Measurements from ENCODE around the gene ACTL9.

DNA sequence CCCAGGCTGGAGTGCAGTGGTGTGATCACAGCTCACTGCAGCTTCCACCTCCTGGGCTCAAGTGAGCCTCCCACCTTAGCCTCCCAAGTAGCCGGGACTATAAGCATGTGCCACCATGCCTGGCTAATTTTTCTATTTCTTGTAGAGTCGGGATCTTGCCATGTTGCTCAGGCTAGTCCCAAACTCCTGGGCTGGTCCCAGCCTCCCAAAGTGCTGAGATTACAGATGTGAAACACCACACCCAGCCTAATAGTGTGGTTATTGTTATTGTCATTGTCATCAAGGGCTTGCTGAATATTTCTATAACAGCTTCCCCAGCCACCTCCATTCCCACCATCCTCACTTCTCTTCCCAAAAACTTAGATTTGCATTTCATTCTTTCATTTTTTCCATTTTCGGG is 25.7 kb upstream of the ACTL9 start:
- TF ChIP-seq, protein P1, sequence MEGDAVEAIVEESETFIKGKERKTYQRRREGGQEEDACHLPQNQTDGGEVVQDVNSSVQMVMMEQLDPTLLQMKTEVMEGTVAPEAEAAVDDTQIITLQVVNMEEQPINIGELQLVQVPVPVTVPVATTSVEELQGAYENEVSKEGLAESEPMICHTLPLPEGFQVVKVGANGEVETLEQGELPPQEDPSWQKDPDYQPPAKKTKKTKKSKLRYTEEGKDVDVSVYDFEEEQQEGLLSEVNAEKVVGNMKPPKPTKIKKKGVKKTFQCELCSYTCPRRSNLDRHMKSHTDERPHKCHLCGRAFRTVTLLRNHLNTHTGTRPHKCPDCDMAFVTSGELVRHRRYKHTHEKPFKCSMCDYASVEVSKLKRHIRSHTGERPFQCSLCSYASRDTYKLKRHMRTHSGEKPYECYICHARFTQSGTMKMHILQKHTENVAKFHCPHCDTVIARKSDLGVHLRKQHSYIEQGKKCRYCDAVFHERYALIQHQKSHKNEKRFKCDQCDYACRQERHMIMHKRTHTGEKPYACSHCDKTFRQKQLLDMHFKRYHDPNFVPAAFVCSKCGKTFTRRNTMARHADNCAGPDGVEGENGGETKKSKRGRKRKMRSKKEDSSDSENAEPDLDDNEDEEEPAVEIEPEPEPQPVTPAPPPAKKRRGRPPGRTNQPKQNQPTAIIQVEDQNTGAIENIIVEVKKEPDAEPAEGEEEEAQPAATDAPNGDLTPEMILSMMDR (conservative IDR thresholded peaks at IDR 0.05; ENCODE audit: low read depth in 2 of 2) = no peak
- no peak for TF ChIP-seq POLR2AphosphoS5 (IDR thresholded peaks at IDR 0.05; ENCODE audit: low read depth)
- no peak for TF ChIP-seq CREB1 (CRISPR knock-in tag; IDR thresholded peaks at IDR 0.05; ENCODE audit: low read depth)
- TF ChIP-seq, protein P2, sequence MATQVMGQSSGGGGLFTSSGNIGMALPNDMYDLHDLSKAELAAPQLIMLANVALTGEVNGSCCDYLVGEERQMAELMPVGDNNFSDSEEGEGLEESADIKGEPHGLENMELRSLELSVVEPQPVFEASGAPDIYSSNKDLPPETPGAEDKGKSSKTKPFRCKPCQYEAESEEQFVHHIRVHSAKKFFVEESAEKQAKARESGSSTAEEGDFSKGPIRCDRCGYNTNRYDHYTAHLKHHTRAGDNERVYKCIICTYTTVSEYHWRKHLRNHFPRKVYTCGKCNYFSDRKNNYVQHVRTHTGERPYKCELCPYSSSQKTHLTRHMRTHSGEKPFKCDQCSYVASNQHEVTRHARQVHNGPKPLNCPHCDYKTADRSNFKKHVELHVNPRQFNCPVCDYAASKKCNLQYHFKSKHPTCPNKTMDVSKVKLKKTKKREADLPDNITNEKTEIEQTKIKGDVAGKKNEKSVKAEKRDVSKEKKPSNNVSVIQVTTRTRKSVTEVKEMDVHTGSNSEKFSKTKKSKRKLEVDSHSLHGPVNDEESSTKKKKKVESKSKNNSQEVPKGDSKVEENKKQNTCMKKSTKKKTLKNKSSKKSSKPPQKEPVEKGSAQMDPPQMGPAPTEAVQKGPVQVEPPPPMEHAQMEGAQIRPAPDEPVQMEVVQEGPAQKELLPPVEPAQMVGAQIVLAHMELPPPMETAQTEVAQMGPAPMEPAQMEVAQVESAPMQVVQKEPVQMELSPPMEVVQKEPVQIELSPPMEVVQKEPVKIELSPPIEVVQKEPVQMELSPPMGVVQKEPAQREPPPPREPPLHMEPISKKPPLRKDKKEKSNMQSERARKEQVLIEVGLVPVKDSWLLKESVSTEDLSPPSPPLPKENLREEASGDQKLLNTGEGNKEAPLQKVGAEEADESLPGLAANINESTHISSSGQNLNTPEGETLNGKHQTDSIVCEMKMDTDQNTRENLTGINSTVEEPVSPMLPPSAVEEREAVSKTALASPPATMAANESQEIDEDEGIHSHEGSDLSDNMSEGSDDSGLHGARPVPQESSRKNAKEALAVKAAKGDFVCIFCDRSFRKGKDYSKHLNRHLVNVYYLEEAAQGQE (IDR thresholded peaks at IDR 0.05; ENCODE audit: unreplicated experiment) = no peak
- TF ChIP-seq ZNF114 (CRISPR knock-in tag; IDR thresholded peaks at IDR 0.05) = no peak
- TF ChIP-seq EZH2 (IDR thresholded peaks at IDR 0.05; ENCODE audit: low read depth, unreplicated experiment) = no peak
- no peak for TF ChIP-seq EZH2phosphoT487 (IDR thresholded peaks at IDR 0.05; ENCODE audit: unreplicated experiment)
- TF ChIP-seq NANOG (IDR thresholded peaks at IDR 0.05; ENCODE audit: borderline replicate concordance) = no peak
